Osteocyte (in vitro differentiated cells): ENCODE measurements around the gene ATR. TPM values are rescaled to one million over a fixed set of nuclear protein-coding genes. Genes with fewer than 3 reads are reported as not detected.

Source experiments
- DNase-seq: peaks from one replicate; pipeline ENCODE4 v3.0.0; 2021; ENCODE audit warnings: mixed read lengths; ENCODE audit not compliant: unreplicated experiment; ENCODE audit errors: extremely low spot score
- H3K27ac Mint-ChIP-seq: one replicate; pipeline ENCODE4 v1.8.0; 2021; ENCODE audit warnings: mild to moderate bottlenecking, mixed read lengths; ENCODE audit not compliant: unreplicated experiment
- H3K27me3 Mint-ChIP-seq: one replicate; pipeline ENCODE4 v1.8.0; 2021; ENCODE audit warnings: mixed read lengths; ENCODE audit not compliant: unreplicated experiment
- H3K36me3 Mint-ChIP-seq: one replicate; pipeline ENCODE4 v1.8.0; 2021; ENCODE audit warnings: mixed read lengths; ENCODE audit not compliant: unreplicated experiment
- H3K4me1 Mint-ChIP-seq: one replicate; pipeline ENCODE4 v1.8.0; 2021; ENCODE audit warnings: mixed read lengths; ENCODE audit not compliant: unreplicated experiment
- H3K4me3 Mint-ChIP-seq: one replicate; pipeline ENCODE4 v1.8.0; 2021; ENCODE audit warnings: mild to moderate bottlenecking, moderate library complexity, mixed read lengths; ENCODE audit not compliant: unreplicated experiment
- H3K9me3 Mint-ChIP-seq: one replicate; pipeline ENCODE4 v1.8.0; 2021; ENCODE audit warnings: mixed read lengths; ENCODE audit not compliant: unreplicated experiment
- total RNA-seq: library from RNA; stranded (reverse); gene quantifications from 2 replicates; pipeline ENCODE4 v1.2.1, GENCODE V29; 2021
- TF ChIP-seq, protein P1 (sequence below): fragments of 200-600 bp; sonication (generic); IDR thresholded peaks from 2 replicates; pipeline ENCODE4 v1.5.0; 2021; ENCODE audit warnings: antibody characterized with exemption, mild to moderate bottlenecking, moderate library complexity

ATR gene
- total RNA-seq, 1 donor from 2014 or later: 27.1 TPM

DNA sequence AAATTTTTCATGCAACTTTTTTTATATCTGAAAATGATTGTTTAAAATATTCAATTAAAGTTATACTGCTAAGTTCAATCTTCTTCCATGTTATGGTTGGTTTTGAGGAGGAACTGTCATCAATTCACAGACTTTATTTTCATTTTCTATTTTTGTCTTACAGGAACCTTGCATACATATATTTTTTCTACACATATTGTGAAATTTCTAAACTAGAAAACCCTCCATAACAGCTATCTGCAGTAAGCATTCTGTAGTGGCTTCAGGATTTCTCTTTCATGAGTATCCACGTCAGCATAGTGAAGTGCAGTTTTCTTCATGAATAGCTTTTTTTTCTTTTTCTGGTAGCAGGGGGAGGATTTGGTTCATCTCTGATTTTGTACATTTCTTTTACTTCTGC is 48.2 kb downstream of the ATR start:
- TF ChIP-seq, protein P1, sequence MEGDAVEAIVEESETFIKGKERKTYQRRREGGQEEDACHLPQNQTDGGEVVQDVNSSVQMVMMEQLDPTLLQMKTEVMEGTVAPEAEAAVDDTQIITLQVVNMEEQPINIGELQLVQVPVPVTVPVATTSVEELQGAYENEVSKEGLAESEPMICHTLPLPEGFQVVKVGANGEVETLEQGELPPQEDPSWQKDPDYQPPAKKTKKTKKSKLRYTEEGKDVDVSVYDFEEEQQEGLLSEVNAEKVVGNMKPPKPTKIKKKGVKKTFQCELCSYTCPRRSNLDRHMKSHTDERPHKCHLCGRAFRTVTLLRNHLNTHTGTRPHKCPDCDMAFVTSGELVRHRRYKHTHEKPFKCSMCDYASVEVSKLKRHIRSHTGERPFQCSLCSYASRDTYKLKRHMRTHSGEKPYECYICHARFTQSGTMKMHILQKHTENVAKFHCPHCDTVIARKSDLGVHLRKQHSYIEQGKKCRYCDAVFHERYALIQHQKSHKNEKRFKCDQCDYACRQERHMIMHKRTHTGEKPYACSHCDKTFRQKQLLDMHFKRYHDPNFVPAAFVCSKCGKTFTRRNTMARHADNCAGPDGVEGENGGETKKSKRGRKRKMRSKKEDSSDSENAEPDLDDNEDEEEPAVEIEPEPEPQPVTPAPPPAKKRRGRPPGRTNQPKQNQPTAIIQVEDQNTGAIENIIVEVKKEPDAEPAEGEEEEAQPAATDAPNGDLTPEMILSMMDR: no peak

DNA sequence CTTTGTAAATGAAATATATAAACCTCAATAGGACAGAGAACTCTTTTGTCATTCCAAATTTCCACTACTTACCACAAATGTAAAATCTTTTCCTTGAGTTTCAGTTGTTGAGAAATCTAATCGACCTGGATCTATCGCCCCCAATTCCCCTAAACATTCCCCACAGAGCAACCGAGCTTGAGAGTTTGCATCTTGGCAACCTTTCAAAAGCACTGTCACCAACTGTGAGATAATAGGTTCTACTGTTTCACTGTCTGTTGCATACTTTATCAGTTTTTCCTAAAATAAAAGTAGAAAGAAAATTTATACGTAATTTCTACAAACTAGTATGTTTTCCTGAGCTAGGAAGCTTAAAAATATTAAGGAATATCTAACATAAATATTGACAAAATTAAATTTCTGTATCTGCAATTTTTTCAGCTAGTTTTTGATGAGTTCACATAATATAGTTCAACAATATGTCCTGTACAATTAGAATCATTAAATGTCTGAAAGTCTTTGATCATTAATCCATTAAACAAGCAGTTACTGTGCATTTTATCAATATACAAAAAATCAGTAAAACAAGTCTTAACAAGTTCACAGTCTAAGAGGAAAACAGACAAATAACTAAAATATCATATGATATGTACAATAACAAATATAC is 54.5 kb downstream of the ATR start:
- DNase-seq: no peak
- TF ChIP-seq, protein P1: no peak
- Mint-ChIP-seq H3K27ac (no peak overlapping the region), H3K27me3 (no peaks in the 10 kb centered on the region), H3K4me3 (no peak overlapping the region), H3K36me3 (peaks cover 27% of the 10 kb centered on the region), H3K9me3 (peaks cover 6% of the 10 kb centered on the region), H3K4me1 (no peaks in the 10 kb centered on the region)

More for the DNA sequence above, 48.2 kb downstream of the ATR start:
- Mint-ChIP-seq H3K4me3 (no peak overlapping the region), H3K4me1 (no peaks in the 10 kb centered on the region), H3K27ac (no peak overlapping the region), H3K9me3 (peaks cover 7% of the 10 kb centered on the region), H3K27me3 (no peaks in the 10 kb centered on the region), H3K36me3 (peaks cover 39% of the 10 kb centered on the region)
- DNase-seq: no peak

DNA sequence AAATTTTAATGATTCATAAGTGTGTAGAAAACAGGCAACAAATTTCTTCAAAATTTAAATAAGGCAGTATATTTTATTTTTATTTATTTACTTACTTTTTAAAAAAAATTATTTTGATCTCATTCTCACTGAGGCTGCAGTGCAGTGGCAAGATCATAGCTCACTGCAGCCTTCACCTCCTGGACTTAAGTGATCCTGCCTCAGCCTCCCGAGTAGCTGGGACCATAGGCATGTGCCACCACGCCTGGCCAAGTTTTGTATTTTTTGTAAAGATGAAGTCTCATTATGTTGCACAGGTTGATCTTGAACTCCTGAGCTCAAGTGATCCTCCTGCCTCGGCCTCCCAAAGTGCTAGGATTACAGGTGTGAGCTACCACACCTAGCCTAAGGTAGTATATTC is 69.5 kb downstream of the ATR start:
- no peaks in the 10 kb centered on the region for H3K27me3 Mint-ChIP-seq
- H3K36me3 Mint-ChIP-seq: peaks cover 31% of the 10 kb centered on the region
- TF ChIP-seq, protein P1: no peak
- no peaks in the 10 kb centered on the region for H3K4me1 Mint-ChIP-seq
- H3K4me3 Mint-ChIP-seq: no peak overlapping the region
- H3K9me3 Mint-ChIP-seq: no peaks in the 10 kb centered on the region
- no peak overlapping the region for H3K27ac Mint-ChIP-seq
- DNase-seq: no peak

DNA sequence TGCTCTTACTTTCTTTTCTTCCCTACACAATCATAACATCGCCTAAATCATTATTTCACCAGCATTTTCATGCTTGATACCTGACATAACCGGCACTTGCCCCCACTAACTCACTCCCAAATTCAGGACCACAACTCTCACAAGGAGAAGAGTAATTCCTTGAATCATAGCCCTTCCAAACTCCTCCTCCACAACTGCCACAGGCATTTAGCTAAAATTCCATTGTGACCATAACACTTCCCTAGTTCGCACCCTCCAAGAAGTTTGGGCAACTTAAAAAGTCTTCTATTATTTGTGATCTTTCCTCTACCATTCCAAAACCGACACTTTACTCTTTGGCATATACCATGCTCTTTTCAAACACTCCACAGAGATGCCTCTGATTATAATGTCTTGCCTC is 71.3 kb downstream of the ATR start:
- H3K4me3 Mint-ChIP-seq: no peak overlapping the region
- TF ChIP-seq, protein P1: no peak
- H3K27ac Mint-ChIP-seq: no peak overlapping the region
- H3K27me3 Mint-ChIP-seq: no peaks in the 10 kb centered on the region
- peaks cover 31% of the 10 kb centered on the region for H3K36me3 Mint-ChIP-seq
- H3K9me3 Mint-ChIP-seq: no peaks in the 10 kb centered on the region
- DNase-seq: no peak
- no peaks in the 10 kb centered on the region for H3K4me1 Mint-ChIP-seq

DNA sequence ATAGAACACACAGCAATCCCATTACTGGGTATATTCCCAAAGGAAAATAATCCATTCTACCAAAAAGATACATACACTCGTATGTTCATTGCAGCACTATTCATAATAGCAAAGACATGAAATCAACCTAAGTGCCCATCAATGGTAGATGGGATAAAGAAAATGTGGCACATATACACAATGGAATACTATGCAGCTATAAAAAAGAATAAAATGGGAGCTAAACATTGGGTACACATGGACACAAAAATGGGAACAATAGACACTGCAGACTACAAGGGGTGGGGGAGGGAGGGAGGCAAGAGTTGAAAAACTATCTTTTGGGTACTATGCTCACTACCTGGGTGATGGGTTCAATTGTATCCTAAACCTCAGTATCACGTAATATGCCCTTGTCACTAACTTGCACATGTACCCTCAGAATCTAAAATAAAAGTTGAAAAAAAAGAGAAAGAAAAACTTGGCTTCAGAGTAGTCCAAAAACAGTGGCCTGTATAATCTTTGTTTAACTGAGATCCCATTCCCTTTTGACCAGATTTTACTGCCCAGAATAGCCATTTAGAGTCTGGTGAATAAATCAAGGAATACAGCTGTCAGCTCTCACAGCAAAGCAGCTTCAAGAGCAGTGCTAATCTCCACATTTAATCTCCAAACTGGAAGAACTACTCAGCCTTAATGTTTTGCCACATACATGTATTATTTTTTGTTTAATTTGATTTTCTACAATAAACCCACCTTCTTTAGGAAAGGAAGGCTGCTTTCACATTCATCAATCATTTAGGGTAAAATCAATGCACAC is 76.1 kb downstream of the ATR start:
- Mint-ChIP-seq H3K36me3 (peaks cover 24% of the 10 kb centered on the region), H3K9me3 (no peaks in the 10 kb centered on the region), H3K27me3 (no peaks in the 10 kb centered on the region), H3K4me3 (no peak overlapping the region), H3K4me1 (peaks cover 13% of the 10 kb centered on the region), H3K27ac (no peak overlapping the region)
- TF ChIP-seq, protein P1: no peak
- no peak for DNase-seq
